Endometrial microvascular endothelial cells (primary cell): ENCODE data around the gene STAP2. TPM values are rescaled to one million over a fixed set of nuclear protein-coding genes. Genes with fewer than 3 reads are reported as not detected.

Experiments
- in situ Hi-C: cut with HindIII; loops from 2 replicates; pipeline ENCODE4 v1.10.0; 2017; ENCODE audit warnings: low sequenced_read_pairs, low pct_unique_long_range_greater_than_20kb; ENCODE audit errors: inconsistent ontology term
- total RNA-seq: library from RNA; depleted of rRNA; stranded (reverse); fragments of >200 nt; gene quantifications from one replicate; pipeline ENCODE4 v1.2.3, GENCODE V29; 2015; ENCODE audit errors: inconsistent ontology term

STAP2 gene
- total RNA-seq, 1 donor from 2014 or later: 15.0 TPM

DNA sequence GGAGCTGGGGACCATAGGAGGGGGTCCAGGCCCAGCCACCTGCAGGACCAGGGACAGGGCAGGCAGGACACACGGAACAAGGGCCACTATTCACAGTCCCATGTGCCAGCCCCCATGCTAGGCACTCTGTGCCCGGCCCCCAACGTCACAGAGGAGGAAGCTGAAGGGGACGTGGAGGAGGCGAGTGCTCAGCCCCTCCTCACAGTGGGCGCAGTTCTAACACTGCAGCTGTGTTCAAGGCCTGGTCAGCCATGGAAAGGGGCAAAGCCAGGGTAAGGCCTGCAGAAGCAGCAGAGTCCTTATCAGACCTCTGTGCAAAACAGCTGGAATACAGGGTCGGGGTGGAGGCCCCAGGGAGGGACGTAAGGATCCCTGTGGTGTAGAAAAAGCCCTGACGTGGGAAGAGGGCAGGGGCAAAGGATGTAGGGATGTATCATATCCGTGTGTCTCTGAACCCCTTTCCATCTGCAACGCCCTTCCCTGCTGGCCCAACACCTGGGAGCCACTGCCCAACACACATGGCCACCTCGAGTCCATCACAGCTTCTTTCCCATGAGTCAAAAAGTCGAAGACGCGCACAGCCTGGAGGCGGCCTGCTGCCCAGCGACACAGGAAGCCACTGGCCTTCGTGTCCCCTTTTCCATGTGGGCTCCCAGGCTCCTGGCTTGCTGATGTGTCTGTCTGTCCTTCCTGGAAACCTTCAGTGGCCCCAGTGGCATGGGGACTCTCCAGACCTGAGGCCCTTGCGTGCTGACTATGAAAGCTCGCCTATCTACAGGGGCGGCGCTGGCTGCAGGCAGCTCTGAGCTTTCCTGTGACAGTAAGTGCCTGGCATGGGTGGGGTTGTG lies 33.8 kb upstream of the STAP2 start:
- in situ Hi-C loops: no loop called here

DNA sequence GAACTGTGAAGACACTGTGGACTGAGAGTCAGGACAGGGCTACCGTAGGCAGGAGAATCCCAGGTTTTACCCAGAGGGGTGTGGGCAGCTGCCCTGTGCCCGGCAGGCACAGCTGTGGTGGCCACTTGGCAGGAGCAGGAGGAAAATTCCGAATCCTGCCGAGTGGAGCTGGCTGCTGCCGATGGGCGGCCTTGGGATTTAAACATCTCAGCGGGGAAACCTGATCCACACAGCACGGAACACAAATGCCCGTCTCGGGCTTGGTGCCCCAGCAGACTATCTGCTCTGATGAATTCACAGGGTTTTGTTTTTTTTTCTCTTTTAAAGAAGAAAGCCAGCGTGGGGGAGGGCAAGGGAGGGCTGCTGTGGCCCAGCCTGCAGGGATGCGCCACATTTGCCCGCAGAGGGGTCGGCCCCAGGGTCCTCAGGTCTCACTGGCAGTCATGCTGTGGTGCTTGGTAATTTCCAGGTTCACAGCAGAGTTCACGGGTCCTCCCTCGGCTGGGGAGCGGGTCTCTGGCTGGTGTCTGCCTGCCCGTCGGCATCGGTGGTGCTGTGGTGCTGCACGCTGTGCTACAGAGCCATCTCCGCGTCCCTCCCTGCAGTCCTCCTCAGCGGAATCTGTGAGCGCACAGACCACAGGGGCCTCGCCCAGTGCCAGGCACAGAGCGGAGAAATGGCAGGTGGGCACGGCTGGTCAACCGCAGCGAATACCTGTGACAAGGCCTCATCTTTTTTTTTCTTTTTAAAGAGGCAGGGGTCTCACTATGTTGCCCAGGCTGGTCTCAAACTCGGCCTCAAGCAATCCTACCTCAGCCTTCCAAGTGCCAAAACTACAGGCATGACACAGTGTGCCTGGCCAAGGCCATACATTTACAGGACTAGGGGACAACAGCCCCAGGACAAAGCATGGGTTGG lies 32.9 kb upstream of the STAP2 start:
- in situ Hi-C loops: no loop called here

DNA sequence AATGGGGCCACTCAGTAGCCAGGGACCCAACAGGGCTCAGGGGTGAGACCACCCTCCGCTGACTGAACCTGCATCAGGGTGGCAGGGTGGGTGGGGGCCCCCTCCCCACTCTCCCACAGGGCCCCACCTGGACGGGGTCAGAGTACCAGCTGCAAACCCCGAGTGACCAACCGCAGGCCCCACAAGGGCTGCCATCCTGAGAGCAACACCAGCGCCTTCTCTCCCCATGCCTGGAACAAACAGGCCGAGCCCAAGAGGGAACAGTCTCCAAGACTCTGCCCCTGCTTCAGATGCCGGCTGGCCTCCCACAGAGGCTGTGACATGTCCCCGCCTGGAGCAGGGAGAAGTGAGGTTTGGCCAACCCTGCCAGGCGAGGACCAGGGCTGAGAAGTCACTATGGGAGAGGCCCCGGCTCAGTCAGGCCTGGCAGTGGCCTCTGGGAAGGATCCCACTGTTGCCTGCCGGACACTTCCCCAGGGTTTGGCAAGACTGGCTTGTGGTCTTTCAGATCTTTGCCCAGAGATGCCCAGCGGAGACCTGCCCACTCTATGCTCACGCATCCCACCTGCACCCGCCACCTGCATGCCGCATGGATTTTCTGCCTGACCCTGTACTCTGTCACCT lies 31.9 kb upstream of the STAP2 start:
- in situ Hi-C loops: no loop called here

DNA sequence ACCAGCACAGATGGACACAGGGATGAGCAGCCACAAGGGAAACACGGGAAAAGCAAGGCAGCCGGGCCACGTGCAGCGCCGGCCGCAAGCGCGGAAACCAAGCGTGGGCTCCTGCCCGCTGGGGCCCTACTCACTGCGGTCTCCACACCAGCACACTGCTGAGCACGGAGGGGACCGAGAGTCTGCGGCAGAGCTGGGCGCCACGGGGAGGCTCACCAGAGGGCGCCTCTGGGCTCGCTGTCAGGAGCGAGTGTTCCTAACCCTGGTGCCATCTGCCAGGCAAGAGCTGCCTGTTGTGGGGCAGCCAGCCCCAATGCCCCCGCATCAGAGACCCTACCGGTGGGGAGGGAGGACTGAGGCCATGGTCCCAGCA lies 31.2 kb upstream of the STAP2 start:
- in situ Hi-C loops: no loop called here

DNA sequence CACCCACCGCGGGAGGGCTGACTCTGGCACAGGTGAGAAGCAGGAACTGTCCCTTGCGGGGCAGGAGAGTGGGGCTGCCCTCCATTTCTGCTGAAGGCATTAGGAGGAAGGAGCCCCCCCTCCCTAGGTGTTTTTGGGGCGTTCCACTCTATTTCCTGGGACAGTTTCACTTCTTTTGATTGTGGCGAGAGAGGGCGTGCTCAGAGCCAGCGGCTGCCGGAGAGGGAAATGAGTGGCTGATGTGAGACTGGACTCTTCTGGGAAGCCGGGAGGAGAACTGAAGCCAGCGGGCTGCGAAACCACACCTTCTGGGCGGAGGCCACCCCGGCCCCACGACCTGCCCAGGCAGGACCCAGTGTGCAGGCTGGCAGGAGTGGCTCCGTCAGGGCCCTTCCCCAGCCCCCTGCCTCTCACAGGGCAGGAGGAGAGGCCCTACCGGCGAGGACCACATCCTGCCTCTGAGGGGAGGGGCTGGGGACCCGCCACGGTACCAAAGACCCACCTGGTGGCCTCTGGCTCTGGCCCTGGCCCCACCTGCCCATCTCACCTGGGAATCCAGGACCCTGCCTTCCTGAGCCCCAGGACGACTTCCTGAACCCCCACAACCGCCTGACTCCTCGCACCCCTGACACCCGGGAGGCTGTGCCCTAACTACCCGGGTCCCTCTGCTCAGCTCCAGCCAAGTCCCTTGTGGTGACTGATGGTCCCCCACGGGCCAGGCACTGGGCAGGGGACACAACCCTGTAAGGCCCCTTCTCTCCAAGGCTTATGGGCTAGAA lies 30.7 kb upstream of the STAP2 start:
- in situ Hi-C loops: no loop called here

DNA sequence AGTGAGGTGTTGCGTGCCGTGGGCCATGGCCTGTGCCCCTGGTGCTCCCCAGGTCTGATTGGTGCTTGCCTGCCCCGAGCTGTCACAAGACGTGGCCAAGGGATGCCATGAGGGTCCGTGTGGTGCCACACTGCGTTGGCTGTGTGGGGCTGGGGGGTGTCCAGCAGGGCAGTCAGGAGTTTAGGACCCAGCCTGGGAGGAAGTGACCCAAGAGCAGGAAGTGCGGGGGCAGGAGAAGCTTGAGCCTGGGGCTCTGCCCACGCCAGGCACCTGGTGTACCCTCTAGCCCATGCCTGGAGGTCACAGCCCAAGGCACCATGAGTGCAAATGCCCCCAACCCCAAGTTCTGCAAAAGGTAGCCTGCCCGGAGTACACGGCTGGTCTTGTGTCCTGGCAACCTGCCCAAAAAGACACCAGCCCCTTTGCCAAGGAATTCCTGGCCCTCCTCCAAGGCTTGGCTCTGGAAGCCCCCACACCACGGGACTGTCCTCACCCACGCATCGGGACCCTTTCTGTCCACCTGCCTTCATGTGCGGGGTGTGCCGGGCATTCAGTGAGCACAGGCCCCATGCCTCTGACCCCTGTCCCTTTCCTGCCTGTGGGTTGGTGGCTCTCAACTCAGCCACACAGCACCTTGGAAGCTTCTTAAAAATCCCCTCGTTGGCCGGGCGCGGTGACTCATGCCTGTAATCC lies 29.6 kb upstream of the STAP2 start:
- in situ Hi-C loops: no loop called here

DNA sequence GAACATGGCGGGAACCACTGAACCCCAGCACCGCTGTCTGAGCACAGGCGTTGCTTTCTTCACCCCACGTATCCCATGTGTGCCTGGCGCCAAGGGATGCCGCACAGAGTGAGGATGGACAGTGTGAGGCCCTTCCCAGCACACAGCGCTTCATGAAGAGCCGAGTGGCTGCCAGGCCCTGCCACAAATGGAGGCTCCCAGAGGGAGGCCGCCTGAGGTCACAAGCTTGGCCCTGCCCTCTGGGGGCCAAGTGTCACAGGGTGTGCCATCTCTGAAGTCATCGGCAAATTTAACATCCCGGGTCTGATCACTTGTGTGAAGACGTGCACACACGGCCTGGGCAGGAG lies 29.1 kb upstream of the STAP2 start:
- in situ Hi-C loops: no loop called here

DNA sequence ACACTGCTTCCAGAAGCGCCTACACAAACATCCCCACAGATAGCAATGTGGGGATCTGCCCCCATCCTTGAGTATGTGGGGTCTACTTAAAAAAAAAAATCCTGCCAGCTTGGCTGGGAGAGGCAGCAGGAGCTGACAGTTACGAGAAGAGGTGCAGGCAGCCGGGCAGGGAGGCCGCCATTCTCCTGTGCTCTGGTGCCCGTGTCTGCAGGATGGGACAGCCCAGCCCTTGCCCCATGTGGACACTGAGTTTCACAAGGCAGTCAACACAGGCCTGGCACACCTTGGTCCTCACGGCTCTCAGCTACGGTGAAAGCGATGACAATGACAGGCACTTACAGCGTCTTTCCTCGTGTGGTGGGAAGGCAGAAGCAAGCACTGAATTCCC lies 28.7 kb upstream of the STAP2 start:
- in situ Hi-C loops: no loop called here

DNA sequence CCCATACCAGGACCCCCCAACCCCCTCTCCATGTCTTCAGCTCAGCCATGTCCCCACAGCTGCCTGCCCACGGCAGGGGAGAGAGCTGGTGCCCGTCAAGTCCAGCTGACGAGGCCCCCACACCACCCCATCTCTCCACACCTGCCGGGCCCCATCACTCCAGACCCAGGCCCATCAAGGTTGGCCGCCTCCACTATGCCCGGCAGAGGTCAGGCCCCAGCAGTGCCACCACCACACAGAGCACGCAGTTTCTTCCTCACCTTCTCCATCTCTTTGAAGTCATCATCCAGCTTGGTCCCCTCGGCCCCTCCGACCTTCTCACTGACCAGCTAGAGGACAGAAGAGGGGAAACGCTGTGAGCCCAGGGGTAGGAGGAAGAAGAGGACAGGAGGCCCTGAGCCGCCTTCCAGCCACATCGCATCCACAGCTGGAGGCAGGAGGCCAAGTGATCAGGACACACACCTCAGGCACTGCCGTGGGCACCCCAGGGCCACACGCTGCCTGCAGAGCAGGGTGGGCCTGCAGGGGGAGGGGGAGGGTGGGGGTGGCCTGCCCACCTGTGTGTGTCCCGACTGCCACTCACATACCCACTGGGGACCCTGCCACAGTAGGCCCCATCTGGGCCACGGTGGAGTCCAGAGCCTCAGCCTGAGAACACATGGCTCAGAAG lies 28.2 kb upstream of the STAP2 start:
- in situ Hi-C loops: no loop called here

DNA sequence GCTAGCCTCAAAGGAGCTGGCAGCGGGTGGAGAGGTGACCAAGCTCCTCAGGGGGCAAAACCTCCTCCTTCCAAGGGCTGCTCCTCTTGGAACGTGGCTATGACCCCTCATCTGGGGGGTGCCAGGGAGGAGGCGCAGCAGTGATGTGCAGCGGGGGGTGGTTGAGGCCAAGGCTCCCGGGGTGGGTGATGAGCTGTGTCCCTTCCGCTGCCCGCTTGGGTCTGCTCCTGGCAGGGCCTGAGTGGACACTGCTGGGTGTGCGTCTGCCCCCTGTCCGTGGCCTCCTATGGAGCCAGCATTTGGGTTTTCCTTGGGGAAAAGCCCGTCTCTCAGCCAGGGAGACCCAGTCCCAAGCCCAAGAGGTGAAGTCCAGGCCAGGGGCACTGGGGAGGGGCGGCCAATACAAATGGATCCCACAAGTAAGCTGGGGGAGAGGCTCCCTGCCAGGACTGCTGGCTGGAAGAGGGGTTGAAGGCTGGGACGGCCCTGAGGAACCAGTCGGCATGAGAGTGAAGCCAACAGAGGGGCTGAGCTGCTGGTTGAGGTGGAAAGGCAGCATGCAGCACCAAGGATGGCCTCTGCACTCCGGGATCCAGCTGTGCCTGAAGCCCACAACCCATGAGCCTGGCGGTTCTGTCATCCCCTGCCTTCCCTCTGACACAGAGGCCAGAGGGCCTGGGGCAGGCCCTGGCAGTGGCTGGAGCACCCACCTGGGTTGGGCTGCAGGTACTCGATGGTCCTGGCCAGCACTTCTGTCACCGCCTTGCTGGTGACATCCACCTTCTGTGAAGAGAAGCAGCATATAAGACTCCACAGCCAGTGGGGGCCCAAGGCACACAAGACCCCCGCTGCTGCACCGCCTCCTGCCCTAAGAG lies 27.4 kb upstream of the STAP2 start:
- in situ Hi-C loops: no loop called here

DNA sequence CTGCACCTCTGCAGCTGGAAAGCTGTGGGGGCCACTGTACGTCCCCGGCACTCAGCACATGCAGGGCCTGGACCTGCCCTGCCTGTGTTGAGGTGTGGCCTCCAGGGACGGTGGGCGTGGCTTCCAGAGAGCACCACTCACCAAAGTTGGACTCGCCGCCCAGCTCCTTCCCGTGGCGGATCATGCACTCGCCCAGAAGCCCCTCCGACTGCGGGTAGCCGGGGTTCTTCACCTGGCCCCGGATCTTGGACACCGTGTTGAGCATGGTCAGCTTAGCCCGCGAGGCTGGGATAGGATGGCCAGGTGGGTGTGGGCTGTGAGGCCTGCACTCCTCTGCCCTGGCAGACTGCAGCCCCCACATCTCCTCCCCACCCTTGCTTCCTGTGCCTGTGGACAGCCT lies 26.7 kb upstream of the STAP2 start:
- in situ Hi-C loops: no loop called here

DNA sequence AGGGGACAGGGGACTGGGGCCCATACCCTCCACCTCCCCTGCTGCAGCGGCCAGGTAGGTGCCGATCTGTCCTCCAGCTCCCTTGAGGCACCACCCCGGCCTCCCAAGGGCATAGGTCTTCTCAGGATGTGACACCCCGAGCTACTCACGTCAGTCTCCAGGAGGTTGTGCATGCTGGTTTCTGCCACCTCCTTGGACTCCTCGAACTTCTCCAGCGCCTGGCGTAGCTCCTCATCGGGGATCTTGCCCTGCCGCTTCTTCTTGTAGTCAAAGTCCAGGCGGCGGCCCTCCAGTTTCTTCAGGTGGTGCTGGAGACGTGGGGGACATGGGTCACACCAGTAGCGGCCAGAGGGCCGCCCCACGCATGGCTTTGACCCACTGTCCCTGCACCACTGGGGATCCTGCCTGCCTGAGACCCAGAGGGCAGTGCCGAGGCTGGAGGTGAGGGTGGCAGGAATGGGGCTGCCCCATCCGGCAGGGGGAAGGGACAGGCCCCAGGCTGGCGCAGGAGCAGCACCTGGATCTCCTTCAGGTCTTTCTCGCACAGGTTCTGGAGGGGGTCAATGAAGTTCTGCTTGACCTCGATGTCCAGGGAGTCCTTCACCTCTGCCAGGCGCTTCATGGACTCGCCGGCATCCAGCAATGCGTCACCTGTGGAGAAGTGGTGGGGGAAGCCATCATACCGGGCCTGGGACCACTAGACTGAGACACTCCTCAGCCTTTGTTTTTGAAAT lies 25.1 kb upstream of the STAP2 start:
- in situ Hi-C loops: no loop called here

DNA sequence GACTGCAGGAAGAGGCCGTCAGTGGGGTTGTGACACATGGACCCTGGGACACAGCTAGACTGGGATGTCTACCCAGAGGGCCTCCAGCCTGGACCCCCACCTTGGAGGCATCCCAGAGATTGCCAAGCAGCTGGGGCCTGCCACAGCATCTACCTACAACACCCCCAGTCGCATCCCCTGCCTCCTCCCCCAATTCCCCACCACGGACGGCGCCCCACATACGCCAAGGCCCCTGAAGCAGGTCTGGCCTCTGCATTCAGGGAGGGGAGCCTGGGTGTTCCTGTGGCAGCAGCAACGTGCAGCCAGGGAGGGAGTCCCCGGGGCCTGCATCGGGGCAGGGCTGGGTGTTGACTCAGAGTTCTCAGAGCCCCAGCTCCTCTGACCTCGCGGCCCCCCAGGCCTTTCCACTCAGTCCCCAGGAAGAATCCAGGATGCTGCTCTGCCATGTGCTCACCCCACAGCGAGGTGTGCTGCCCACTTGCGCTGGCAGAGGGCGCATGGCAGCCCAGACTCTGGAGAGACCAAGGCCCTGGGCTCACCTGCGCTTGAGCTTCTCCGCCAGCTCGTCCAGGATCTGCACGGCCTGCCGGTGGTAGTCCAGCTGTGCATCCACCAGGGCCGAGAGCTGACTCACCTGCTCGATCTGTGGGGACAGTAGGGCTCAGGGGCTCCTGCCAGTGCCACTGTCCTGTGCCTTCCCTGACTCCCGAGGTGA lies 24.4 kb upstream of the STAP2 start:
- in situ Hi-C loops: no loop called here

DNA sequence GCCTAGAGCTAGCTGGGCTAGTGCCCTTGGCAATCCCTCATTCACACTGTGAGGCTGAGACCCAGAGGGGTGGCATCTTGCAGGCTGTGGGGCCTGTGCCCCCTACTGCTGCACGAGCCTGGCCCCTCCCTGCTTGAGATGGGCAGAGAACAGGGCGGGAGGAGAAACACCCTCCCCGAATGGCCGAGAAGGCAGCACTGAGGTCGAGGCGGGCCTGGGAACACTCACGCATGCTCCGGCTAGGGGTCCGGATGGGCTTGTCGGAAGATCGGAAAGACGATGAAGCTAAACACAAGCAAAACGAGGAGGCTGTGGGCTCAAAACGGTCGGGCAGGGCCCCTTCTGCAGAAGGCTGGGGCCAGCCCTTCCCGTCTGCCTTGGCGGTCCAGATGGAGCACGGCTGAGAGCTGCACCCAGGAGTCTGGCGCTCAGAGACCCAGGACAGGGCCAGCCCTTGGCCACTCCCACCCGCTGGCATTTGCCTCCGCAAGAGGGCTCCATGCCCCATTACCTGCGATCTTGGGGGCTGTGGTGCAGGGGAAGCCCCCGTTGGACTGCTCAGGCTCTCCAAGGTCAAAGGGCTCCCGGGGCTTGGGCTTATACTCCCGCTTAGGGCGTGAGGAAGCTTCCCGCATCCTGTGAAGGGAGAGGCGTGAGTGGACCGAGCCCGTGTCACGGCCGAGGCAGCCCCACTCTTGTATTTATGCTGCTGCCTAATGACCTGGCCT lies 23.6 kb upstream of the STAP2 start:
- in situ Hi-C loops: no loop called here
